Neural progenitor cell (in vitro differentiated cells): ENCODE results near the gene SCT.

Experiments used
- EZH2 ChIP-seq: fragments of 200-600 bp; sonication (generic); IDR thresholded peaks from 2 replicates; pipeline ENCODE4 v1.6.1; 2017; ENCODE audit warnings: antibody characterized with exemption, mild to moderate bottlenecking, moderate library complexity
- EZH2phosphoT487 ChIP-seq: fragments of 200-600 bp; sonication (generic); IDR thresholded peaks from 2 replicates; pipeline ENCODE4 v1.6.1; 2017; ENCODE audit warnings: antibody characterized with exemption
- TF ChIP-seq, protein P1 (sequence below): fragments of 200-600 bp; sonication (generic); IDR thresholded peaks from 2 replicates; pipeline ENCODE4 v1.5.1; 2017; ENCODE audit warnings: antibody characterized with exemption, mild to moderate bottlenecking

DNA sequence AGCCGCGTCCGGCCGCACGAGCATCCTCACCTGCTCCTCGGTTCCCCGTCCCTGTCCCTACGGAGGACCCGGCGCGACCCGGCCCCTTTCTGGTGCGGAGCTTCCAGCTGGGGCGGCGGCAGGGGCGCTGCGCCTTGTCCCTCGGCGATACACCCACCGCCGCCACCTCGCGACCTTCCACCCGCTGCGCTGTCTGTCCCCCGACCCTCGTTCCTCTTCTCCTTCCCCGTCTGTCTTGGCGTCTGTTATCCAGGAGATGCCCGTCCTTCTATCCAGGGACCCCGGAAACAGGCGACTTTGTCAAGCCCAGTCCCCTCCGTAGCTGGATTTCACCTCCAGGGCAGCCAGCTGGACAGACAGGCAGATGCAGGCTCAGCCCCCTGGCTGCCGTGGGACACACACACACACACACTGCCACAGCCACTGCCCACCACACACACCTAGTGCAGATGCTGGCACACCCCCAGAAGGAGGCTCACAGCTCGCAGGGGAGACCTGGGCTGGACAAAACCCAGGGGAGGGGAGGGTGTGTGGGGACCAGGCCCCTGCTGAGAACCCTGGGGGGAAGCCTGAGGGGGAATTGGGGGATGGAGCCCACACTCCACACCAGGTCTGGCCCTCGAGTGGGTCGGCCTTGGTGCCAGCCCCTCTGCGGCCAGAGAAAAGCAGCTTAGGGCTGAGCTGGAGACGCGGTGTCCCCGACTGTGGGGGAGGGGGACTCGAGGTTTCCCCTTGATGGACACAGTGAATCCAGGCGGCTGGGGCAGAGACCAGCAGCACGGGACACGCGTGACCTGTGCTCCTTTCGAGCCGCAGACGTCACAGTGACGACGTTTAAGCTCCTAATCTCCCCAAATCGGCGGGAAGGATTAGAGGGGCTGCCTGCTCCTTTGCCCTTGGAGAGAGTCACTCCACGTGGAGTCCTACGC, 10.9 kb upstream of the SCT start:
- TF ChIP-seq, protein P1, sequence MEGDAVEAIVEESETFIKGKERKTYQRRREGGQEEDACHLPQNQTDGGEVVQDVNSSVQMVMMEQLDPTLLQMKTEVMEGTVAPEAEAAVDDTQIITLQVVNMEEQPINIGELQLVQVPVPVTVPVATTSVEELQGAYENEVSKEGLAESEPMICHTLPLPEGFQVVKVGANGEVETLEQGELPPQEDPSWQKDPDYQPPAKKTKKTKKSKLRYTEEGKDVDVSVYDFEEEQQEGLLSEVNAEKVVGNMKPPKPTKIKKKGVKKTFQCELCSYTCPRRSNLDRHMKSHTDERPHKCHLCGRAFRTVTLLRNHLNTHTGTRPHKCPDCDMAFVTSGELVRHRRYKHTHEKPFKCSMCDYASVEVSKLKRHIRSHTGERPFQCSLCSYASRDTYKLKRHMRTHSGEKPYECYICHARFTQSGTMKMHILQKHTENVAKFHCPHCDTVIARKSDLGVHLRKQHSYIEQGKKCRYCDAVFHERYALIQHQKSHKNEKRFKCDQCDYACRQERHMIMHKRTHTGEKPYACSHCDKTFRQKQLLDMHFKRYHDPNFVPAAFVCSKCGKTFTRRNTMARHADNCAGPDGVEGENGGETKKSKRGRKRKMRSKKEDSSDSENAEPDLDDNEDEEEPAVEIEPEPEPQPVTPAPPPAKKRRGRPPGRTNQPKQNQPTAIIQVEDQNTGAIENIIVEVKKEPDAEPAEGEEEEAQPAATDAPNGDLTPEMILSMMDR = no peak
- TF ChIP-seq EZH2 (no peak), EZH2phosphoT487 (no peak)
